SK-N-SH (cell line): Measurements from ENCODE around the gene CCDC141.

Experiments
- CTCF ChIP-seq: fragments of 200-600 bp; sonication (generic); IDR thresholded peaks from 2 replicates; pipeline ENCODE4 v1.6.1; 2017; ENCODE audit warnings: antibody characterized with exemption, mild to moderate bottlenecking, moderate library complexity
- MXI1 ChIP-seq: IDR thresholded peaks from 2 replicates; pipeline ENCODE4 v1.6.1; 2012; ENCODE audit warnings: mild to moderate bottlenecking, low read depth, low read length, improper control_type of control experiment
- RAD21 ChIP-seq: IDR thresholded peaks from 2 replicates; pipeline ENCODE4 v1.6.1; 2012; ENCODE audit warnings: mild to moderate bottlenecking, low read length
- YY1 ChIP-seq: IDR thresholded peaks from 2 replicates; pipeline ENCODE4 v1.4.0; 2012; ENCODE audit warnings: low read depth, mild to moderate bottlenecking
- TF ChIP-seq, protein P1 (sequence below): fragments of 150-350 bp; IDR thresholded peaks from 2 replicates; pipeline ENCODE4 v1.6.1; 2017; ENCODE audit warnings: antibody characterized with exemption, low read length, low read depth, borderline replicate concordance

- TF ChIP-seq, protein P1, sequence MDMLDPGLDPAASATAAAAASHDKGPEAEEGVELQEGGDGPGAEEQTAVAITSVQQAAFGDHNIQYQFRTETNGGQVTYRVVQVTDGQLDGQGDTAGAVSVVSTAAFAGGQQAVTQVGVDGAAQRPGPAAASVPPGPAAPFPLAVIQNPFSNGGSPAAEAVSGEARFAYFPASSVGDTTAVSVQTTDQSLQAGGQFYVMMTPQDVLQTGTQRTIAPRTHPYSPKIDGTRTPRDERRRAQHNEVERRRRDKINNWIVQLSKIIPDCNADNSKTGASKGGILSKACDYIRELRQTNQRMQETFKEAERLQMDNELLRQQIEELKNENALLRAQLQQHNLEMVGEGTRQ = no peak
- TF ChIP-seq MXI1 = no peak
- TF ChIP-seq RAD21 = no peak
- TF ChIP-seq CTCF = no peak
- no peak for TF ChIP-seq YY1
These were observed 262.0 kb downstream of the CCDC141 start for GRCh38 chr2:178787934-178788333.
